ENCODE data around the gene NSRP1. TPM values are rescaled to one million over a fixed set of nuclear protein-coding genes. Genes with fewer than 3 reads are reported as not detected.

NSRP1 gene
- total RNA-seq, 1 donor from 2014 or later: 28.2 TPM

Small RNAs within 50 kb of the gene (microRNA-seq; reads per million reads assigned to microRNA genes)
- gene MIR423: not detected

Other genes starting within 250 kb of the NSRP1 start
- 29.2 and 32.9 TPM in 2 replicates for gene SSH2, start 186.6 kb upstream of the NSRP1 start, total RNA-seq
- gene EFCAB5, start 175.2 kb upstream of the NSRP1 start, total RNA-seq: 0.30 and 0.86 TPM in 2 replicates
- not detected in 2 replicates for gene SLC6A4, start 118.9 kb downstream of the NSRP1 start, total RNA-seq
- 85.9 and 87.1 TPM in 2 replicates for gene BLMH, start 175.1 kb downstream of the NSRP1 start, total RNA-seq
- not detected in 2 replicates for gene TMIGD1, start 217.2 kb downstream of the NSRP1 start, total RNA-seq

Measured in neural crest cell (in vitro differentiated cells).